Measurements from ENCODE around the gene CRYBB3.
"Not testable (repeated sequence)": the region's sequence is repeated elsewhere in the genome, so short reads cannot be mapped to it uniquely, and the experiment has no call there.

Gene CRYBB3

DNA sequence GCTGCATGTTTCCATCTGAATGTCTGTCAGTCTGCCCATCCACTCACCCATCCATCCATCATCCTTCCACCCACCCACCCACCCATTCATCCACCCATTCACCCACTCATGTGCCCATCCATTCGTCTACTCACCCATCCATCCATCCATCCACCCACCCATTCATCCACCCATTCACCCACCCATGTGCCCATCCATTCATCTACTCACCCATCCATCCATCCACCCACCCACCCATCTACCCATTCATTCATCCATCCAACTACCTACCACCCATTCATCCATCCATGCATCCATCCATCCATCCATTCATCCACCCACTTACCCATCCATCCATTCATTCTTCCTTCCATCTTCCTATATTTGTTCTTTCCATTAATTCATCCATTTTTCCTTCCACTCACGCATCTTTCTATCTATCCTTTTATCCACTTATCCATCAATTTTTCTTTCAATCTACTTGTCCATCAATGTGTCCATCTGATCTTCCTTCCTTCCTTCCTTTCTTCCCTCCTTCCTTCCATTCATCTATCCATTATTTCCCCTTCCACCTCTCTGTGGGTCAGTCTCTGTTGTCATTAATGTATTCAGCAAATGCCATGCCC lies 8.0 kb downstream of the CRYBB3 start:
- DNase-seq, result no peak

DNA sequence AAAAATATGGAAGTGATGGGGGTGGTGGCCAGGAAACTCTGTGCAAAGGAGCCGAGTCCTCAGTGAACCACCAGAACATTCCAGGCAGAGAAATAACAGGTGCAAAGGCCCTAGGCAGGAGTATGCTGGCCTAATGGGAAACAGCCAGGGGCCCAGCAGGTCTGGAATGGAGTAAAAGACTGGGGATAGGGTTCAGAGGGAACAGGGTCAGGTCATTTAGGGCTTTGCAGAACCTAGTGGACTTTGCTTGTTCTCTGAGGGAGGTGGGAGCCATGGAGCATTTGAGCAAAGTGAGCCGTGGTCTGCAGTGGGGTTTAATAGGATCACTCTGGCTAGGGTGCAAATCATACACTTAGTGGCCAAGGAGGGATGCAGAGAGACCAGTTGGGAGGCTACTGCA lies 8.7 kb downstream of the CRYBB3 start:
- no peak for DNase-seq

DNA sequence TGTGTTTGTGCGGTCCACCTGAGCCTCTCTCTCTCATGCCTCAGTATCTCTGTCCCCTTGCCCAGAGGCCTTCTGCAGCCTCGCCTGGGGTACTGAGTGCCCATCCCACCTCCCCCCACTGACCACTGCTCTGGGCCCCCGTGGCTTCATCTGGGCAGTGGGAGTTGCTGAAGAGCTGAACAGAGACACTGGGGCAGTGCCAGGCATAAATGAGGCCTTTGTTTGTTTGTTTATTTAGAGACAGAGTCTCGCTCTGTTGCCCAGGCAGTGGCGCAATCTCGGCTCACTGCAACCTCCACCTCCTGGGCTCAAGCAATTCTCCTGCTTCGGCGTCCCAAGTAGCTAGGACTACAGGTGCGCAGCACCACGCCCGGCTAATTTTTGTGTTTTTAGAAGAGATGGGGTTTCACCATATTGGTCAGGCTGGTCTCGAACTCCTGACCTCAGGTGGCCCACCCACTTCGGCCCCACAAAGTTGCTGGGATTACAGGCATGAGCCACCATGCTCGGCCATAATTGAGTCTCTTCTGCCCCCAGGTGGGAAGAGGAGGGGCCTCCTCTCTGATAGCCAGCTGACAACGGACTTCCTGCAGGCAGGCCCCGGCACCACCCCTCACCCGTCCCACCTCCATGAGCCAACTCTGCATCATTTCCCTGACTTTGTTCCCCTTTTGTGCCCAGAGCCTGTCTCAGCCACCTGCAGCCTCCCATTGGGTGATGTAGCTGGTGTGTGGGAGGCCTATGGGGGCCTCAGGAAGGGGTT lies 9.3 kb downstream of the CRYBB3 start:
- DNase-seq, result no peak

DNA sequence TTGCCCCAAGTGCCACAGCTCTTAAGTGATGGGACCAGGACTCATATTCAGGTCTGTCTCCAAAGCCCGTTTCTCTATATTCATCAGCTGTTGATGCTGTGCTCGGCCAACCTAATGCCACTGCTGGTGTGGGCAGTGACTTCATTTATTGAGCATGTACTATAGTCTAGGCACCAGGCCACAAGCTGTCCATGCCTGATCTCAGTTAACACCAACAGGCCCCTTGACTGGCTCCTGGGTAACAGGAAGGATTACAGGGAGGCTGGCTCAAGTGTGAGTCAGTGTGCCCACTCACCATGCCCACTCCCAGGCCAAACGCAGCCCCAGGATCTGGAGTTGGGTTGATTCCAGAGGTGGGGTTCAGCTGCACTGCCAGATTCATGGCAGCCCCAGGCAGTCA lies 11.1 kb downstream of the CRYBB3 start:
- no peak for DNase-seq

DNA sequence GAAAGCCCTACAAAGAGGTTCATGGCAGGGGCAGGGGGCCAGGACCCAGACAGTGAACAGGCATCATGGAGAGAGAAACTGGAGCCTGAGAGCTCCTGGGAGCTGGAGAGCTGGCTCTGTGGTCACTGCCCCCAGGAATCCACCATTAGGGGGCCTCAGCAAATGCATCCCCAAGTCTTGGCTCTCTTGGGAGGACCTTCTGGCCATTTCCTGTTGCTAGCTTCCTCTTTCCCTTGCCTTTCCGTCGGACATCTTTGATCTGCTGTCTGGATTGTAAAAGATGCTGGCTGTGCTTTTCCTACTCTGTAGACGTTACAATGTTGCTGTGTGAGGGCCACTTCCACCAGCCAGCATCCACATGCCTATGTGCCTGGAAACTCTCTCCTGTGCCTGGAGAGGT lies 12.7 kb downstream of the CRYBB3 start:
- DNase-seq, result no peak

DNA sequence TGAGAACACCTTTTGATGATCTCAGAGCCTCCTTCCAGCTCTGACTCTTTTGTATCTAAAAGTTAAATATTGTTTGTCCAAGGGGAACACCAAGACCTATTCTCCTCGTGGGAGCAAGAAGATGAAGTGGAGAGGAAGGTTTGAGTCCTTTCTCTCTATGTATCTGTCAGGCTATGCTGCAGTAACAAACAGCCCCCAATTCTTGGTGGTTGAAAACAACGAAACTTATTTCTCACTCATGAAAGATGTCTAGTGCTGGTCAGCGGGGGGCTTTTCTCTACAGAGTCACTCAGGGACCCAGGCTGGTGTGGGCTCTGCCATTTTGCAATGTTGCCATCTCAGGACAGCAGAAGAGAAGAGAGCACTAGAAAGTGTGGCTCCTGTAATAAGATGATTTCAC lies 13.6 kb downstream of the CRYBB3 start:
- DNase-seq, result no peak

DNA sequence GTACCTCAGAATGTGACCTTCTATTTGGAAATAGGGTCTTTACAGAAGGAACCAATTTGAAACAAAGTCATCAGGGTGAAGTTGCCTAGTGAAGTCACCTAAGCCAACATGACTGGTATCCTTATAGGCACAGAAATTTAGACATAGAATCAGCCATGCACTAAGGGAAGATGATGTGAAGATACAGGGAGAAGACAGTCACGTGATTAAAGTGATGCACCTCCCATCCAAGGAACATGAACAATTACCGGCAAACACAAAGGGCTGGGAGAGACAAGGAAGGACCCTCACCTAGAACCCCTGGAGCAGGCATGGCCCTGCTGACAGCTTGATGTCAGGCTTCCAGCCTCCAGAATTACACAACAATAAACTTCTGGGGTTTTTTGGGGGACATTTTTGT lies 16.6 kb downstream of the CRYBB3 start:
- no peak for DNase-seq

DNA sequence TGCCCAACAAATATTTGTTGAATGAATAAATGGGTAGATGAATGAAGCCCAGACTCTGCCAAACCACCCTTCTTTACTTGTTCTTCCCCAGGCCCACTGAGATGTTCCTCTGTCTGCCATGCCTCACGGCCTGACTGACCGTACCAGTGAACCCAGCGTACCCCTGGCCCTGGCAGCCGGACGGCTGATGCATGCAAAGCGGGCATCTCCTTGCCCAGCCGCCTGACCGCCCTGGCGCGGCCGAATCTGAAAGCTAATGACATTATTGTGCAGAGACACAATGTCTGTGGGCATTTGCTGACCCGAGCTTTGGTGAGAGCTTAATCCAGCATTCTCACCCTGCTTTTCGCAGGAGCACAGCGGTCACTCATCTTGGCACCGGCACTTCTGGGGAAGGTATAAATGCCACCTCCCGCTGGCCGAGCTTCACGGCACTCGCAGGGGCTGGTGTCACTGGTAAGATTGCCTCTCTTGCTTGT lies 19.6 kb downstream of the CRYBB3 start, which contains the start of gene CRYBB2:
Gene CRYBB2 (plus strand): TSS at position 429 of the 479 bp plus-strand sequence. CDS start 1,791 bp downstream, outside the sequence.
- DNase-seq, result no peak

DNA sequence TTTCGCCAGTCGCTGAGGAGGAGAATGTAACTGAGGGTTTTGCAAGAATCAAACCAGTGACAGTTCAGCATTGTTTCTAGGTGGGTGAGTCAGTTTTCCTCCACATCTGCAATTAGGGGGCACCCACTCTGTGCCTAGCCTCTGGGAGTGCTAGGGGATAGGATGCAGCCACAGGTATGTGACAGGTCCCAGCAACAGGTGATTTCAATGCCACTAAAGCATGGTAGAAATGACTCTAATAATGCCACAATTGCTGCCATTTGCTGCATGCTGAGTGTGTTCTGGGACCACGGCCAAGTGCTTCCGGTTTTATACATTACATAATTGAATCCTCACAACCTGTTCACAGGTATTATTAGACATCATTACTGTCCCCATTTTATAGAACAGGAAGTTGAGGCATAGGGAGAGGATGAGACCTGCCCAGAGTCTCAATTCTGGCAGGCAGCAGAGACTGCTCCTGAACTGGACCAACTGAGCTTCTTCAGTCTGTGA lies 20.3 kb downstream of the CRYBB3 start:
- no peak for DNase-seq

DNA sequence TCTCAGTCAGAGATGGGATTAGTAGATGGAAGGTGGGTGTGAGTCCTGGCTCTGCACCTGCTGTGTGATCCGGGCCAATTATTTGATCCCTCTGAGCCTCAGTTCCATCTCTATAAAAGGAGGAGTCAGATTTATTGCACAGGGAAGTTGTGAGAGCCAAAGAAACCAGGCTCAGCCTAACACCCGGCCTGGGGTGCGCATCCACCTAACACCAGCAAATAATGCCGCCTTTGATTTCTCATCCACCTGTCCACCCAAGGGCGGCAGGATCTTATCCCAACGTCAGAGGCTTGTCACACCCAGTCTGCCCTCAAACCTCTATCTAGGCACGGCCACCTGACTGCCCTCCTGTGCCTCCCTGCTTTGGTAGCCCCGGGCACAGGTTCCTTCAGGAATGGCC lies 22.1 kb downstream of the CRYBB3 start:
- DNase-seq, result no peak

DNA sequence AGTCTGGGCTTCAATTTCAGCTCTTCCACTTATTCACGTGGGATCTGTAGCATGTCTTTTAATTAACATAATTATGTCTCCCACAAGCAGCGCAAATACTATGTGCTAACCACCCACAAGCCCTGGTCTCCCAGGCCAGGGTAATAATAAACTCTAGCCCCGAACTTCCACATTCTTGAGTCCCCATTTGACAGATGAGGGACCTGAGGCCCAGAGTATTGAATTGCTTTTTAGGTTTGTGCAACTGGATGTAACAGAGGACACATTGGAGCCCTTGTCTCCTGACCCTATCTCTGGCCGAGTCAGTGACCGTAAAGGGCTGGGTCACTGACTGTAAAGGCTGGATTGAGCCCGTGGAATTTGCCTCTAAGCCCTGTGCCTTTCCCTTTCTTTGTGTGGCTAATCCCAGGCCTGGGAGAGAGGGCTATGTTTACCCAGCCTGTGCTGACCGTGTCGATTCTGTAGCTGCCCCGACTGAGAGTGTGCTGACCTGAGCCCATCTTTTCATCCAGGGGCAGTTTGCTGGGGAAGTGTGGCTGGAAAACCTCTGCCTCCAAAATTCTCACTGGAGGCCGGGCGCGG lies 23.7 kb downstream of the CRYBB3 start:
- DNase-seq, result no peak

DNA sequence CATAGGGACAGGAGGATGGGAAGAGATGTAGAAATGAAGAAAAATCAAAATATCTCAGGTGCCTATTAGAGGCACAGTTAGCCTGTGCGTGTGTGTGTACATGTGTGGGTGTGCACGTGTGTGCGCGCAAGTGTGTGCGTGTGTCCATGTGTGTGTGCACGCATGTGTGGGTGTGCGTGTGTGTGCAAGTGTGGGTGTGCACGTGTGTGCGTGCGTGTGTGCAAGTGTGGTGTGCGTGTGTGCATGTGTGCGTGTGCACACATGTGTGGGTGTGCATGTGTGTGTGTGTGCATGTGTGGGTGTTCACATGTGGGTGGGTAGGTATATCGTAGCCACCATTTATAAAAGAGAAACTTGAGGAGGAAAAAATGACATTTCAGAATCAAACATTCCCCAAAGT lies 29.2 kb downstream of the CRYBB3 start:
- no peak for DNase-seq

DNA sequence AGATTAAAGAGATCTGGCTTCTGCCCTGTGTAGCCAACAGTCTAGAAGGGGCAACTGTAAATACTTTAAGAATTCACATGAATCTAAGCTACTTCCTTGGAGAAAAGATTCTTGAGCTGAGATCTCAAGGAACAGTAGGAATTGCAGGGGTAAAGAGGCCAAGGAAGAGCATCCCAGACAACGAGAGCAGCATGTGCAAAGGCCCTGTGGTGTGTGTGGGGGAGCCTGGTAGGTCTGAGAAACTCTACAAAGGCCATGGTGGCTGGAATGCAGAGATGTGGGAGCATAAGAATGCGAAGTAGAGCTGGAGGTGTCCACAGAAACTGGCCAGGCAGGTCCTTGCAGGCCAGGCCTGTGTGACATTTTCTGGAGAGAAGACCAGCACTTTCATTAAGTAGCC lies 31.1 kb downstream of the CRYBB3 start:
- DNase-seq, result not testable (repeated sequence)

DNA sequence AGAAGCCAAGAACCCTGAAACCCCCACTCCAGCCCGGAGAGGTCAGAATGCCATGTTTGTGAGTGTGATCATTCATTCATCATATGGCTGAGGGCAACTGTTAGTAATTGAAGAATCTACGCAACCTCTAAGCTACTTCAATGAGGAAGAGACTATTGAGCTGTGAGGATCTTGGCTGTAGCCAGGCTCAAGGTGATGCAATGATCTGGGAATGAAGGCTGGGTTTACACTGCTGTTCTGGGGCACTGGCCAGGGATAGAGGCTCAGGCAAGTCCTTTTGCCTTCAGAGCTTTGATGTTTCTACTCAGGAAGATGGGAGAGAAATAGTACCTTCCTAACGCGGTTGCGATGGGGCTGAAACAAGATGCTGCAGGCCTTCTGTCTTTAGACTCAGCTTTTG lies 32.6 kb downstream of the CRYBB3 start:
- no peak for DNase-seq

DNA sequence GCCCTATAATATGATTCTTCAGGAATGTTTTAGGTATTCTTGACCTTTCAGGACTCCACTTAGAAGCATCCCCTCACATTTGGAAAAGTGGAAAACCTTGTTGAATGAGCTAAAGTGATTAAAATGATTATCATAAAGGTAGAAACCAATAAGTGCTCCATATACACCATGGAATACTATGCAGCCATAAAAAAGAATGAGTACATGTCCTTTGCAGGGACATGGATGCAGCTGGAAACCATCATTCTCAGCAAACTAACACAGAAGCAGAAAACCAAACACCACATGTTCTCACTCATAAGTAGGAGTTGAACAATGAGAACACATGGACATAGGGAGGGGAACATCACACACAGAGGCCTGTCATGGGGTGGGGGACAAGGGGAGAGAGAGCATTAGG lies 34.0 kb downstream of the CRYBB3 start:
- DNase-seq, result not testable (repeated sequence)

DNA sequence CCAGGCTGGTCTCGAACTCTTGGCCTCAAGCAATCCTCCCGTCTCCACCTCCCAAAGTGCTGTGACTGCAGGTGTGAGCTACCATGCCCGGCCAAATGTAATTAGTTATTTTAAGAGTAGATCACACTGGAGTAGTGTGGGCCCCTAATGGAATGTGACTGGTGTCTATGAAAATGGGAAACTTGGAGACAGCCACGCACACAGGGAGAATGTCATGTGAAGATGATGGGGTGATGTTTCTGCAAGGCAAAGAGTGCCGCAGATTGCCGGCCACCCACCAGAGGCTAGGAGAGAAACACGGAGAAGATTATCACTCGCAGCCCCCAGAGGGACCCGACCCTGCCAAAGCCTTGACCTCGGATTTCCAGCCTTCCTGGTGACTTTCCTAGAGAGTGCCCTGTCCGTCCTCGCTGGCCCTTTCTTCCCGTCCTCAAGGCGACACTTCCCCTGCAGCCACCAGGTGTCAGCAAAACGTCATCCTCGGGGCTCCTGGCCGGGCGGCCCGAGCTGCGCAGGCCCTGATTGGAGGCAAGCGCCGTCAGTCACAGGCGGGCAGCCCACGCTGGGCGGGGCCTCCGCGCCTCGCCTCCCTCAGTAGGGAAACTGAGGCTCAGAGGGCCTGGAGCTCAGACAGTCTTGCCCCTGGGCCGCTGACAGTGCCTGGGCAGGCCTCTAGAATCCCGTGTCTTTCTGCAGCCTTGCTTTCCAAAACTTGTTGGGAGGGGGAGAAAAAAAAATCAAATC lies 36.1 kb downstream of the CRYBB3 start:
- DNase-seq, result peak; percentile 12 to 81

DNA sequence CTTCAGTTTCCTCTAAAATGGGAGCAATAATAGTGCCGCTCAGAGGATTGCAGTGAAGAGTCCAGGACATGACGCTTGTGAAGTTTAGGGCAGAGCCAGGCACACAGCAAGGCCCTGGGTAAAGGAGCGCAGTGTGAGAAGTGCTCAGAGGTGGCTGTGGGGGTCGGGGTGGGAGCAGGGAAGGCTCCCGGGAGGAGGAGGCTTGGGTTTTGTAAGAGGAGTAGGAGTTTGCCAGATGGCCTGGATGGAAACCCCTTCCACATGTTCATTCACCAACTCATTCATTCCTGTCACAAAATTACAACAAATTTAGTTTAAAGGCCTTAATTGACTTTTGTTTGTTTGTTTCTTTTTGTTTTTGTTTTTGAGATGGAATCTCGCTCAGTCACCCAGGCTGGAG lies 36.8 kb downstream of the CRYBB3 start:
- DNase-seq, result no peak

DNA sequence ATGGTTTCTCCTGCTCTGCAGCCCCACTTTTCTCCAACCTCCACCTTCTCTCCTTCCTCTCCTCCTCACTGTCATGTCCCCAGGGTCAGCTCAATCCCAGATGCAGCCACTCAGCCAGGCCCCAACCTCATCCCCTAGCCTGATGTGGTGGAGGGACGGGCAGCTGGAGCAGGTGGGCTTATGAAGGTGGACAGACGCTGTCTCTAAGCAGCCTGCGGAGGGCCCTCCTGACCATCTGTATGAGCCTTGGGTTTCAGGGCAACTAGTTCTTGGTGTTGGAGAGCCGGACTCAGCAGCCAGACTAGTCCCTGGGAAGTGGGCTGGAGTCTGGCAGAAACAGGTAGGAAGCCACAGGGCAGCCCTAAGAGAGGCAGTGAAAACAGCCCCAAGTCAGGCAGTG lies 37.8 kb downstream of the CRYBB3 start:
- peak in 1 of 2 experiments; percentile 34 for DNase-seq

DNA sequence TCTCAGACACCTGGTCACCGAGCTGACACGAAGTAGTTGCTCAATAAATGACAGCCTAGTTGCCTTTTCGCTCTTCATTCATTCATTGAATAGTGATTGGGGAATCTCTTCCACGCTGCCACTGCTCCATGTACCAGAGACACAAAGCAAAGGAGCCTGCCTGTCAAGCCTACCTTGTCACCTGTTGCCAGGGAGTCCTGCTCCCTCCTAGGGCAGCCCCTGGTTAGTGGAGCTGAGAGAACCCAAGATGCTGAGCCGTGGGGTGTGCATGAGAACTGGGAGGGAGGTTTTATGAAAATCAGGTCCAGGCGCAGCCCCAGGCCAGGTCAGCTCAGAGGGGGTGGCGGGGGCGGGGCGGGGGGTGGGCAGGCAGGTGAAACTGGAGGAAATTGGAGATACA lies 38.4 kb downstream of the CRYBB3 start:
- DNase-seq, result peak in 1 of 2 experiments; percentile 20

DNA sequence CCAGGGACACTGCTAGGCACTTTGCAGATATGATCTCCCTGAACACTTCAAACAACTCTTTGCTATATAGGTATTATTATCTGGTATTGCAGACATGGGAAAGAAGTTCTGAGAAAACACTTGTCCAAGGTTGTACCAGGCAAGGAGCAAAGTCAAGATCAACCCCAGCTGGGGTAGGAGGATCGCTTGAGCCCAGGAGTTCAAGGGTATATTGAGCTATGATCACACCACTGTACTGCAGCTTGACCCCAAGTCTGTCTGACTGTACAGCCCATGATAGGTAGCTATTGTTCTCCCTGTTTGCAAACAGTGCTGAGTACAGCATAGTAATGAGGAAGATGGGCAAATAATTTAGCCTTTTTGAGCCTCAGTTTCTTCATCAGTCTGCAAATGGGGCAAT lies 55.5 kb downstream of the CRYBB3 start:
- not testable (repeated sequence) for DNase-seq

Data from NCI-H526 (cell line).